CD4-positive, alpha-beta T cell treated with Interleukin-4 for 1 hour (primary cell): ENCODE results near the gene USP27X.

Experiments used
- DNase-seq, 2 donors: peaks; one replicate each; pipeline ENCODE4 v3.0.0-alpha.2; 2020 to 2022

Gene USP27X

GRCh38 chrX:49878834-49879655 lies at the start of gene USP27X:
Gene USP27X (plus strand): TSS chrX:49879484. CDS start chrX:49880308, 824 bp downstream.
- peak; percentile 87 to 88 for DNase-seq

- DNase-seq: no peak
These were observed 40.9 kb upstream of the USP27X start for GRCh38 chrX:49838374-49838773.

- peak; percentile 24 to 49 for DNase-seq
These were observed 38.6 kb upstream of the USP27X start for GRCh38 chrX:49840679-49841078.

GRCh38 chrX:49842621-49843020 lies 36.7 kb upstream of the USP27X start:
- no peak for DNase-seq

GRCh38 chrX:49844611-49845010 lies 34.7 kb upstream of the USP27X start:
- DNase-seq: no peak

- no peak for DNase-seq
These were observed 33.4 kb upstream of the USP27X start for GRCh38 chrX:49845701-49846403.

- DNase-seq: no peak
These were observed 32.8 kb upstream of the USP27X start for GRCh38 chrX:49846522-49846921.

- no peak for DNase-seq
These were observed 31.0 kb upstream of the USP27X start for GRCh38 chrX:49848275-49848674.

GRCh38 chrX:49850028-49850427 lies 29.3 kb upstream of the USP27X start:
- no peak for DNase-seq

GRCh38 chrX:49853661-49854060 lies 25.6 kb upstream of the USP27X start:
- no peak for DNase-seq

- DNase-seq: no peak
These were observed 22.5 kb upstream of the USP27X start for GRCh38 chrX:49856819-49857218.

GRCh38 chrX:49858341-49858740 lies 20.9 kb upstream of the USP27X start:
- no peak for DNase-seq

GRCh38 chrX:49859491-49859890 lies 19.8 kb upstream of the USP27X start:
- DNase-seq: no peak

- no peak for DNase-seq
These were observed 18.3 kb upstream of the USP27X start for GRCh38 chrX:49860867-49861535.

GRCh38 chrX:49862093-49862492 lies 17.2 kb upstream of the USP27X start:
- no peak for DNase-seq

GRCh38 chrX:49868739-49869138 lies 10.5 kb upstream of the USP27X start:
- no peak for DNase-seq

GRCh38 chrX:49876750-49877149 lies 2.5 kb upstream of the USP27X start:
- peak; percentile 21 to 54 for DNase-seq

GRCh38 chrX:49877397-49878101 lies 1.7 kb upstream of the USP27X start:
- DNase-seq: no peak

- DNase-seq: no peak
These were observed 1.0 kb upstream of the USP27X start for GRCh38 chrX:49878128-49878833.

GRCh38 chrX:49879656-49880277 lies 483 bp downstream of the USP27X start:
- no peak for DNase-seq

- DNase-seq: no peak
These were observed 1.4 kb downstream of the USP27X start for GRCh38 chrX:49880668-49881067.
